ENCODE measurements around the gene ST6GALNAC4.

DNA sequence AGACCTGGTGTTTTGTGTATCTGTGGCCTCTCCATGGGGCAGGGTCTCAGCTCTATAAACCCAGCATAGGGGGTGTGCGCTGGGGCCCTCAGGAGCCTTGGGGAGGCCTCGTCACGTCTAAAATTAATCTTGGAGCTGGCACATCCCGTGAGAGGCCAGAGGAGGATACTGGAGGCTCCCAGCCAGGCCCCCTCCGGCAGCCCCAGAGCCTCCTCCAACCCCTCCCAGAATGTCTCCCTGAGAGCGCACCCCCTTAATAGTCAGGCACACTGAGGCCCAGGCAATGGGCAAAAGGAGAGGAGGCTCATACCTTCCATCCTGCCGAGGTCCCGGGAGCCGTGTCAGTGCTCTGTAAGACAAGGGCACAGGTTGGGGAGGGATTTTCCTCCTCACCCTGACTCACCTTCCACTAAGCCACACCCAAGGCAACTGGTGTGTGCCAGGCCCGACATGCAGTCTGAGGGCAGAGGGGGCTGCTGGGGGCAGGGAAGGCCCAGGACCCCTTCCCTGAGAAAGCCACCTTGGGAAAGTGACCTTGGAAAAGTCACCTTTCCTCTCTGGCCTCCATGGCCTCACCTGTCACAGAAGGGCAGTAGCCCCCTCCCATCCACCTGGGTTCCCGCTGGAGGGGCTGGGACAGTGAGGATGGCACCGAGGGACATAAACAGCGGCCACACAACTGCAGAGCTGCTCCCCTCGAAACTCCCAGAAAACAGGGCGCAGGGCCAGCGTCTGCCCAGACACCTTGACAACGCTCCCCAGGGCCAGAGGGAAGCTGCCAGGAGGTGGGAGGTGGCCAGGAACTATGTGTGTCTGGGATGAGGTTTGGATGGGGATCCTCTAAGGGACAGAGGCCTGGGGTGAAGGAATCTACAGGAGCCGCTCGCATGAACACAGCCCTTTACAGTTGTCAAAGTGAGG is 42.3 kb downstream of the ST6GALNAC4 start:
- TF ChIP-seq CTCF (IDR thresholded peaks at IDR 0.05; ENCODE audit: low read depth, low read length) (no peak), EZH2phosphoT487 (IDR thresholded peaks at IDR 0.05; ENCODE audit: low read depth) (no peak)
